Keratinocyte (primary cell): ENCODE results near the gene LOXHD1. TPM values are rescaled to one million over a fixed set of nuclear protein-coding genes. Genes with fewer than 3 reads are reported as not detected.

Experiments
- DNase-seq: peaks from one replicate; pipeline ENCODE4 v3.0.0-alpha.2; 2011; ENCODE audit warnings: low read depth, missing footprints, low spot score
- FAIRE-seq: peaks from 2 replicates; lab custom pipeline; 2011; peaks lifted over from hg19 to GRCh38; lab: Jason Lieb, UNC
- H2AFZ ChIP-seq: 2 replicates; pipeline ENCODE4 v1.6.0; 2012; ENCODE audit warnings: low read length, control low read depth, inconsistent platforms; ENCODE audit not compliant: control insufficient read depth
- H3K27ac ChIP-seq: 2 replicates; pipeline ENCODE4 v1.5.1; 2011; ENCODE audit warnings: low read length; ENCODE audit not compliant: control insufficient read depth, insufficient read depth
- H3K27me3 ChIP-seq: 3 replicates; pipeline ENCODE4 v1.6.0; 2011; ENCODE audit warnings: low read length; ENCODE audit not compliant: control insufficient read depth, insufficient read depth; ENCODE audit errors: extremely low read depth
- H3K36me3 ChIP-seq, 2 experiments: 2 replicates in 1 of 2; 3 replicates in 1 of 2; pipeline ENCODE4 v1.5.1; 2011; ENCODE audit warnings: low read length in 2 of 2, mild to moderate bottlenecking in 1 of 2; ENCODE audit not compliant: control insufficient read depth in 2 of 2, insufficient read depth in 2 of 2; ENCODE audit errors: extremely low read depth in 1 of 2
- H3K4me1 ChIP-seq: 3 replicates; pipeline ENCODE4 v1.5.1; 2011; ENCODE audit warnings: low read length; ENCODE audit not compliant: control insufficient read depth, insufficient read depth; ENCODE audit errors: extremely low read depth
- H3K4me2 ChIP-seq: 3 replicates; pipeline ENCODE4 v1.6.0; 2011; ENCODE audit warnings: low read depth, low read length; ENCODE audit not compliant: control insufficient read depth, insufficient read depth; ENCODE audit errors: extremely low read depth
- H3K4me3 ChIP-seq, 3 experiments: fragments of 200-600 bp in 1 of 3; sonication (generic) in 1 of 3; 2 replicates in 2 of 3; 3 replicates in 1 of 3; pipeline ENCODE4 v1.5.1; 2011 to 2016; ENCODE audit warnings: low read length in 3 of 3, mild to moderate bottlenecking in 3 of 3, control low read depth in 2 of 3, inconsistent platforms in 1 of 3, low read depth in 1 of 3, mixed read lengths in 1 of 3, mixed run types in 1 of 3, moderate library complexity in 1 of 3; ENCODE audit not compliant: control insufficient read depth in 2 of 3, insufficient read depth in 2 of 3; ENCODE audit errors: extremely low read depth in 1 of 3
- H3K79me2 ChIP-seq: 2 replicates; pipeline ENCODE4 v1.6.0; 2012; ENCODE audit warnings: low read length; ENCODE audit not compliant: control insufficient read depth, insufficient read depth
- H3K9ac ChIP-seq: 3 replicates; pipeline ENCODE4 v1.6.0; 2011; ENCODE audit warnings: low read length; ENCODE audit not compliant: control insufficient read depth, insufficient read depth; ENCODE audit errors: extremely low read depth
- H3K9me1 ChIP-seq: 3 replicates; pipeline ENCODE4 v1.6.0; 2011; ENCODE audit warnings: low read length; ENCODE audit not compliant: control insufficient read depth, insufficient read depth; ENCODE audit errors: extremely low read depth
- H3K9me3 ChIP-seq: 2 replicates; pipeline ENCODE4 v1.5.1; 2012; ENCODE audit warnings: low read depth, low read length; ENCODE audit not compliant: control insufficient read depth
- H4K20me1 ChIP-seq: 3 replicates; pipeline ENCODE4 v1.6.0; 2011; ENCODE audit warnings: low read length; ENCODE audit not compliant: control insufficient read depth, insufficient read depth; ENCODE audit errors: extremely low read depth
- EZH2 ChIP-seq: IDR thresholded peaks from one replicate; pipeline ENCODE4 v1.6.1; 2012; ENCODE audit warnings: inconsistent platforms, mild to moderate bottlenecking, low read length, moderate library complexity
- dilution Hi-C: fragments of 300-500 bp; cut with MboI; formaldehyde crosslinking; loops from one replicate; pipeline ENCODE4 v1.7.0; 2020; ENCODE audit warnings: low sequenced_read_pairs; ENCODE audit not compliant: extremely low pct_ligation_motif_present
- polyA plus RNA-seq, 5 experiments: library from polyadenylated mRNA; depleted of rRNA in 3 of 5; stranded (reverse) in 3 of 5; stranded (forward) in 1 of 5; unstranded in 1 of 5; fragments of >200 nt; gene quantifications; 1 replicate in 1 of 5; 2 replicates in 3 of 5; 3 replicates in 1 of 5; pipeline versions ENCODE4 v1.2.1 to v1.2.3, GENCODE V29; 2011 to 2012; ENCODE audit warnings: missing spikeins in 2 of 5, low read depth in 1 of 5, low replicate concordance in 1 of 5
- TF ChIP-seq, protein P1 (sequence below), 3 experiments: IDR thresholded peaks in 1 of 3; conservative IDR thresholded peaks in 1 of 3; optimal IDR thresholded peaks in 1 of 3; 2 replicates in 2 of 3; 3 replicates in 1 of 3; pipeline versions ENCODE3 to v1.5.1; 2011; ENCODE audit warnings: low read length in 3 of 3, mild to moderate bottlenecking in 3 of 3, moderate library complexity in 2 of 3, control low read depth in 1 of 3, inconsistent platforms in 1 of 3; ENCODE audit not compliant: insufficient read depth in 2 of 3; ENCODE audit errors: extremely low read depth in 1 of 3

Gene LOXHD1
- polyA plus RNA-seq, 1 donor (not counting 4 experiments of a cell fraction or from before 2014, with no cell fraction given), result not detected

DNA sequence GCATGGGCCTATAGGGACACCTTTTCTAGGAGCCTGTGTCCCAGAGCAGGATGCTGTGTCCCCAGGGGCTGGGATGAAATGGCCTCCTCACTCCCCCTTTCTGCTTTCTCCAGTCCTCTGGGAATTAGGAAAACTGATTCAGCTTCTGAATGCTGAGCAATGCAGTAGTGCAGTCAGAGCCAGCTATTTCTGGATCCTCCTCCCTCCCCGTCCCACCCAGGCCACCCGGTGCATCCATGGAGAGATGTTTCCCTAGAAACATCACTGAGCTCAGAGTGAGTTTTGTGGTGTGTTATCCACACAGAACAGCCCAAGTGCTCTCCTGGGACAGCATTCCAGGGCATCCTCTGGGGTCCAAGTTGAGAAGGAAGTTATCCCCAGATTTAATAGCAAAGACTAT is 125.5 kb downstream of the LOXHD1 start:
- dilution Hi-C loops, result no loop called here
- Histone ChIP-seq H3K36me3 (no peaks in the 10 kb centered on the region), H4K20me1 (no peaks in the 10 kb centered on the region), H2AFZ (no peak overlapping the region), H3K9me1 (no peaks in the 10 kb centered on the region), H3K4me1 (no peaks in the 10 kb centered on the region), H3K9ac (no peak overlapping the region), H3K4me3 (no peak overlapping the region), H3K27ac (no peak overlapping the region), H3K4me2 (no peak overlapping the region), H3K9me3 (no peaks in the 10 kb centered on the region), H3K79me2 (no peaks in the 10 kb centered on the region), H3K27me3 (peaks cover 5% of the 10 kb centered on the region)
- no peak for TF ChIP-seq EZH2
- TF ChIP-seq, protein P1, sequence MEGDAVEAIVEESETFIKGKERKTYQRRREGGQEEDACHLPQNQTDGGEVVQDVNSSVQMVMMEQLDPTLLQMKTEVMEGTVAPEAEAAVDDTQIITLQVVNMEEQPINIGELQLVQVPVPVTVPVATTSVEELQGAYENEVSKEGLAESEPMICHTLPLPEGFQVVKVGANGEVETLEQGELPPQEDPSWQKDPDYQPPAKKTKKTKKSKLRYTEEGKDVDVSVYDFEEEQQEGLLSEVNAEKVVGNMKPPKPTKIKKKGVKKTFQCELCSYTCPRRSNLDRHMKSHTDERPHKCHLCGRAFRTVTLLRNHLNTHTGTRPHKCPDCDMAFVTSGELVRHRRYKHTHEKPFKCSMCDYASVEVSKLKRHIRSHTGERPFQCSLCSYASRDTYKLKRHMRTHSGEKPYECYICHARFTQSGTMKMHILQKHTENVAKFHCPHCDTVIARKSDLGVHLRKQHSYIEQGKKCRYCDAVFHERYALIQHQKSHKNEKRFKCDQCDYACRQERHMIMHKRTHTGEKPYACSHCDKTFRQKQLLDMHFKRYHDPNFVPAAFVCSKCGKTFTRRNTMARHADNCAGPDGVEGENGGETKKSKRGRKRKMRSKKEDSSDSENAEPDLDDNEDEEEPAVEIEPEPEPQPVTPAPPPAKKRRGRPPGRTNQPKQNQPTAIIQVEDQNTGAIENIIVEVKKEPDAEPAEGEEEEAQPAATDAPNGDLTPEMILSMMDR (optimal IDR thresholded peaks at IDR 0.05 in 1 of 3, IDR thresholded peaks at IDR 0.05 in 1 of 3, conservative IDR thresholded peaks at IDR 0.05 in 1 of 3; ENCODE audit: extremely low read depth in 1 of 3, insufficient read depth in 2 of 3, low read length in 3 of 3), result no peak
- no peak for DNase-seq
- no peak for FAIRE-seq

GRCh38 chr18:46528037-46528436 is 129.0 kb downstream of the LOXHD1 start:
- H3K27me3 ChIP-seq, result peaks cover 7% of the 10 kb centered on the region
- H3K27ac ChIP-seq, result no peak overlapping the region
- no peaks in the 10 kb centered on the region for H3K4me1 ChIP-seq
- no peak for TF ChIP-seq EZH2
- TF ChIP-seq, protein P1 (optimal IDR thresholded peaks at IDR 0.05 in 1 of 3, IDR thresholded peaks at IDR 0.05 in 1 of 3, conservative IDR thresholded peaks at IDR 0.05 in 1 of 3; ENCODE audit: extremely low read depth in 1 of 3, insufficient read depth in 2 of 3, low read length in 3 of 3), result no peak
- no peaks in the 10 kb centered on the region for H4K20me1 ChIP-seq
- no peak overlapping the region for H3K9ac ChIP-seq
- no peak overlapping the region for H3K4me2 ChIP-seq
- dilution Hi-C loops, result no loop called here
- H3K36me3 ChIP-seq, result no peaks in the 10 kb centered on the region
- H3K79me2 ChIP-seq, result no peaks in the 10 kb centered on the region
- DNase-seq (no peak), FAIRE-seq (no peak)
- no peak overlapping the region for H3K4me3 ChIP-seq
- no peak overlapping the region for H2AFZ ChIP-seq
- no peaks in the 10 kb centered on the region for H3K9me1 ChIP-seq
- H3K9me3 ChIP-seq, result no peaks in the 10 kb centered on the region
